ENCODE results near the gene PHACTR3.

PHACTR3 gene

DNA sequence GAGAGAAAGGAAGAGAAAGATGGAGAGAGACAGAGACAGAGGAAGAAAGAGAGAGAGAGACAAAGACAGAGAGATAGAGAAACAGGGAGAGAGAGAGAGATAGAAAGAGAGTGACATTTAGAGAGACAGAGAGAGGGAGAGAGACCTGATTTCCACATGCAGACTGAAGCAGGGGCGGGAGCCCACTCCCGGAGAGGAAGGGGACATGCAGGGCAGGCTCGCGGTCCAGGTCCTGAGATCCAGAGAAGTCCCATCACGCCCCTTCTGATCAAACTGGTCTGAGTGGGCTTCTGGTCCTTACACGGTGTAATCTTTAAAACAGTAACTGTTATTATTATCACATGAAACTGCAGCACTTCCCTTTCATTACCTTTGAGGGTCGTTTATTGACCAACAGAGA lies 62.2 kb downstream of the PHACTR3 start:
- intact Hi-C loops (cut with DNase I; ENCODE audit: low total_unique reads) = no loop called here
- H3K27ac ChIP-seq = no peak overlapping the region
- no peaks in the 10 kb centered on the region for H3K4me1 ChIP-seq
- TF ChIP-seq, protein P1, sequence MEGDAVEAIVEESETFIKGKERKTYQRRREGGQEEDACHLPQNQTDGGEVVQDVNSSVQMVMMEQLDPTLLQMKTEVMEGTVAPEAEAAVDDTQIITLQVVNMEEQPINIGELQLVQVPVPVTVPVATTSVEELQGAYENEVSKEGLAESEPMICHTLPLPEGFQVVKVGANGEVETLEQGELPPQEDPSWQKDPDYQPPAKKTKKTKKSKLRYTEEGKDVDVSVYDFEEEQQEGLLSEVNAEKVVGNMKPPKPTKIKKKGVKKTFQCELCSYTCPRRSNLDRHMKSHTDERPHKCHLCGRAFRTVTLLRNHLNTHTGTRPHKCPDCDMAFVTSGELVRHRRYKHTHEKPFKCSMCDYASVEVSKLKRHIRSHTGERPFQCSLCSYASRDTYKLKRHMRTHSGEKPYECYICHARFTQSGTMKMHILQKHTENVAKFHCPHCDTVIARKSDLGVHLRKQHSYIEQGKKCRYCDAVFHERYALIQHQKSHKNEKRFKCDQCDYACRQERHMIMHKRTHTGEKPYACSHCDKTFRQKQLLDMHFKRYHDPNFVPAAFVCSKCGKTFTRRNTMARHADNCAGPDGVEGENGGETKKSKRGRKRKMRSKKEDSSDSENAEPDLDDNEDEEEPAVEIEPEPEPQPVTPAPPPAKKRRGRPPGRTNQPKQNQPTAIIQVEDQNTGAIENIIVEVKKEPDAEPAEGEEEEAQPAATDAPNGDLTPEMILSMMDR (IDR thresholded peaks at IDR 0.05) = no peak
- H3K9me3 ChIP-seq = no peaks in the 10 kb centered on the region
- H3K4me3 ChIP-seq = no peak overlapping the region
- H3K36me3 ChIP-seq = no peaks in the 10 kb centered on the region
- no peak for DNase-seq
- peaks cover 0 to 14% of the 10 kb centered on the region in 2 donors for H3K27me3 ChIP-seq

DNA sequence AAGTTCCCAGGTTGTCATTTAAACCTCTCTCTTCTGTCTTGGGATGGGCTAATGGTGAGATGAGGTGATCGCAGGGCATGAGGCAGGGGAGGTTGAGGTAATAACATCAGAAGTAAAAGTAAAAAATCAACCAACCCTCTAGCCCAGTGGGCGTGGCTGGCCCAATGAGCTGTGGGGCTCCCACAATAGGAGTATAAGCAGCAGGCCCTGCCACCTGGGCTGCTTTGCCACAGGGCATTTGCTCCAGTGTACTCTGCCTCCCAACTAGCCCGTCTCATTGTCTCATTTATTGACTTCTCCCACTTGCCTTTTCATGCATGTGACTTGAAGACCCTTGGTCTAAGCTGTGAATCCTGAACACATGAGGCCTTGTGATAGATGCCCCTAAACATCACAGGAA lies 62.8 kb downstream of the PHACTR3 start:
- DNase-seq = no peak
- Histone ChIP-seq H3K27me3 (peaks cover 0 to 11% of the 10 kb centered on the region in 2 donors), H3K4me1 (no peaks in the 10 kb centered on the region), H3K4me3 (no peak overlapping the region), H3K9me3 (no peaks in the 10 kb centered on the region), H3K36me3 (no peaks in the 10 kb centered on the region), H3K27ac (no peak overlapping the region)
- intact Hi-C loops (cut with DNase I; ENCODE audit: low total_unique reads) = no loop called here
- TF ChIP-seq, protein P1 (IDR thresholded peaks at IDR 0.05) = no peak

DNA sequence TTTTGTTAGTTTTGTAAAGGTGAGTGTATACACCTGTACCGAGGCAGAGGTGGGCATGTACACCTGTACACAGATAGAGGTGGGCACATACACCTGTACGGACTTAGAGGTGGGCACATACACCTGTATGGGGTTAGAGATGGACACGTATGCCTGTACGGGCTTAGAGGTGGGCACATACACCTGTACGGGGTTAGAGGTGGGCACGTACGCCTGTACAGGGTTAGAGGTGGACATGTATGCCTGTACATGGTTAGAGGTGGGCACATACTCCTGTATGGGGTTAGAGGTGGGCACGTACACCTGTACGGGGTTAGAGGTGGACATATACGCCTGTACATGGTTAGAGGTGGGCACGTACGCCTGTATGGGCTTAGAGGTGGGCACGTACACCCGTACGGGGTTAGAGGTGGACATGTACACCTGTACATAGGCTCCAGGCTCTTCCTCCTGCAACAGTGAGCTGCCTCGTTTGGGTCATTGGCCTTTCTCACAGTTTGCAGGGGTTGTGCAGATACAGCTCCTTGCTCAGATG lies 63.7 kb downstream of the PHACTR3 start:
- intact Hi-C loops (cut with DNase I; ENCODE audit: low total_unique reads) = no loop called here
- no peak overlapping the region for H3K27ac ChIP-seq
- no peaks in the 10 kb centered on the region for H3K36me3 ChIP-seq
- H3K9me3 ChIP-seq = no peaks in the 10 kb centered on the region
- TF ChIP-seq, protein P1 (IDR thresholded peaks at IDR 0.05) = no peak
- peaks cover 0 to 2% of the 10 kb centered on the region in 2 donors for H3K27me3 ChIP-seq
- H3K4me3 ChIP-seq = no peak overlapping the region
- no peaks in the 10 kb centered on the region for H3K4me1 ChIP-seq
- no peak for DNase-seq

DNA sequence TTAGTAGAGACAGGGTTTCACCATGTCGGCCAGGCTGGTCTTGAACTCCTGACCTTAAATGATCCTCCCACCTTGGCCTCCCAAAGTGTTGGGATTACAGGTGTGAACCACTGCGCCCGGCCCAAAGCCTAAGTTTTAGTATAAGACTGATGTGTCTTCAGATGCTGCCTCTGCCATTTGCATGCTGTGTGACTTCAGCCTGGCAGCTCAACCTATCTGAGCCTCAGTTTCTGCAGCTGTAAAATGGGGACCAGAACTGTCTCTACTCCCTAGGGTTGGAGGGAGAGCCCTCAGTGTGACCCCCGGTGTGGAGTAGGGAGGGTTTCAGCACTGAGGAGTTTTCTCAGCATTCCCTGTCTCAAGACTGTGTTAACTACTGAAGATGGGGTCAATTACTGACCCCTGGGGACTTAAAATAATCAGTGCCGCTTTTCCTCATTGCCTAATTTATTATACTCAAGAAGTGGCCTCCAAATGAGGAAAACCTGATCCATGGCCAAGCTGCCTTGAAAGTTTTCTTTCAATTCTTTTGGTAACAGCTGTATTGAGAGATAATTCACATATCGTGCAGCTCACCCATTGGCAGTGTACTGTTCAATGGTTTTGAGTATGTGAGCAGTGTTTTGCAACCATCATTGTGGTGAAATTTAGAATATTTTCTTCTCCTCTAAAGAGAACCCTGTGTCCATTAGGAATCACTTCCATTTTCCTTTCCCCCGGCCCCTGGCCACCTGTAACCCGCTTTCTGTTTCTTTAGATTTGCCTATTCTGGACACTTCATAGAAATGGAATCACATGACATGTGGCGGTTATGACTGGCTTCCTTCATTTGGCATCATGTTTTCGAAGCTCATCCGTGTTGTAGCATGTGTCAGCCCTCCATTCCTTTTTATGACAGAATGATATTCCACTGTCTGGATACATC lies 64.8 kb downstream of the PHACTR3 start:
- intact Hi-C loops (cut with DNase I; ENCODE audit: low total_unique reads) = no loop called here
- Histone ChIP-seq H3K9me3 (no peaks in the 10 kb centered on the region), H3K4me3 (no peak overlapping the region), H3K36me3 (no peaks in the 10 kb centered on the region), H3K4me1 (no peaks in the 10 kb centered on the region), H3K27me3 (peaks cover 0 to 2% of the 10 kb centered on the region in 2 donors), H3K27ac (no peak overlapping the region)
- DNase-seq = no peak
- TF ChIP-seq, protein P1 (IDR thresholded peaks at IDR 0.05) = no peak

DNA sequence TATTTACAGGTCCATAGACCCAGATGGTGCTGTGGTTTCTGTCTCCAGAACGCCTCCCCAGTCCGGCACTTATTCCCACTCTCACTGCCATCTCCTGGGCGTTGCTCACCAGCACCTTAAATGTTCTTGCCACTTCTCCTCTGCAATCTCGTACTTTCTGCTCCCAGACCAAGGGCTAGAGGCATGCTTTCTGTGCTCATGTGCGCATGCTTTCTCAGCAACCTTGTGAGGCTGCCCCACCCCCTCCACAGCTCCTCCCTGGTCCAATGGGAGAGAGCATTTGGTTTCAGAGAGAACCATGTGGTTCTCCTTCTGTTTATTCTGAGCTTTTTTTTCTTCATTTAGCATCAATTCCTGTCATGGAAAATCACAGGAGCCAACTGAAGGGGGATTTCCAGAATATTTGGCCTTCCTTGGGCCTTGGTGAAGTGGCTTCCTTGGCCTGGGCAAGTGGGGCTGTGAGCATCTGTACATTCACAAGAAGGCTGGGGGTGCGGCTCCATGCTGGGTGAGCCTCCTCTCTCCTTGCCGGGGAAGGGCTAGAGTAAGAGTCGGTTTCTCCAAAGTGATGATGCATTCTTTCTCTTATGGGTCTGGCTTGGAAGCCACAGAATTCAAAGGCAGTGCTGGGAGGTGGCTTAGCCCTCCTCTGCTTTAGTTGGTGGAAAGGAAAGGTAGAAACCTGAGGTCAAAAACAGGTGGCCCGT lies 66.6 kb downstream of the PHACTR3 start:
- H3K36me3 ChIP-seq = no peaks in the 10 kb centered on the region
- TF ChIP-seq, protein P1 (IDR thresholded peaks at IDR 0.05) = no peak
- no peak overlapping the region for H3K4me3 ChIP-seq
- DNase-seq = no peak
- H3K27me3 ChIP-seq = peaks cover 0 to 11% of the 10 kb centered on the region in 2 donors
- no peaks in the 10 kb centered on the region for H3K4me1 ChIP-seq
- intact Hi-C loops (cut with DNase I; ENCODE audit: low total_unique reads) = no loop called here
- H3K27ac ChIP-seq = no peak overlapping the region
- H3K9me3 ChIP-seq = no peaks in the 10 kb centered on the region

Data from tibial artery (tissue), 4 donors.